Right forelimb (tissue), 1 donor: ENCODE data around the gene ERP27.

ENCODE experiments used
- DNase-seq: peaks from one replicate; pipeline ENCODE4 v3.0.0-alpha.2; 2018

ERP27 gene

GRCh38 chr12:14934511-14934910 lies 3.8 kb downstream of the ERP27 start:
- DNase-seq: no peak

- DNase-seq: no peak
Observed at GRCh38 chr12:14931791-14932560, 6.4 kb downstream of the ERP27 start.

GRCh38 chr12:14931359-14931758 lies 7.0 kb downstream of the ERP27 start:
- no peak for DNase-seq

- no peak for DNase-seq
Observed at GRCh38 chr12:14930299-14930698, 8.0 kb downstream of the ERP27 start.

- DNase-seq: peak; percentile 71
Observed at GRCh38 chr12:14928931-14929330, 9.4 kb downstream of the ERP27 start.

GRCh38 chr12:14927267-14927666 lies 11.1 kb downstream of the ERP27 start:
- DNase-seq: no peak

- no peak for DNase-seq
Observed at GRCh38 chr12:14924541-14924940, 13.8 kb downstream of the ERP27 start.

GRCh38 chr12:14923944-14924343 lies 14.4 kb downstream of the ERP27 start:
- DNase-seq: no peak

- no peak for DNase-seq
Observed at GRCh38 chr12:14921218-14921617, 17.1 kb downstream of the ERP27 start.

GRCh38 chr12:14920475-14921126 lies 17.7 kb downstream of the ERP27 start:
- no peak for DNase-seq

- DNase-seq: no peak
Observed at GRCh38 chr12:14919455-14919854, 18.9 kb downstream of the ERP27 start.

GRCh38 chr12:14915736-14916135 lies 22.6 kb downstream of the ERP27 start:
- DNase-seq: no peak

- peak; percentile 60 for DNase-seq
Observed at GRCh38 chr12:14913381-14913781, 25.0 kb downstream of the ERP27 start.

GRCh38 chr12:14911131-14911530 lies 27.2 kb downstream of the ERP27 start:
- DNase-seq: no peak

GRCh38 chr12:14910090-14910915 lies 28.0 kb downstream of the ERP27 start:
- DNase-seq: no peak

- DNase-seq: no peak
Observed at GRCh38 chr12:14907953-14908352, 30.4 kb downstream of the ERP27 start.

GRCh38 chr12:14906114-14906513 lies 32.2 kb downstream of the ERP27 start:
- no peak for DNase-seq

- DNase-seq: no peak
Observed at GRCh38 chr12:14905269-14906004, 32.9 kb downstream of the ERP27 start.

GRCh38 chr12:14904854-14905253 lies 33.5 kb downstream of the ERP27 start:
- no peak for DNase-seq

GRCh38 chr12:14903386-14904098 lies 34.8 kb downstream of the ERP27 start:
- no peak for DNase-seq

- no peak for DNase-seq
Observed at GRCh38 chr12:14902465-14902864, 35.9 kb downstream of the ERP27 start.

- no peak for DNase-seq
Observed at GRCh38 chr12:14901228-14901562, 37.1 kb downstream of the ERP27 start.
